ENCODE measurements around the gene IFNL2.
"Not testable (repeated sequence)": the region's sequence is repeated elsewhere in the genome, so short reads cannot be mapped to it uniquely, and the experiment has no call there.

The IFNL2 gene

DNA sequence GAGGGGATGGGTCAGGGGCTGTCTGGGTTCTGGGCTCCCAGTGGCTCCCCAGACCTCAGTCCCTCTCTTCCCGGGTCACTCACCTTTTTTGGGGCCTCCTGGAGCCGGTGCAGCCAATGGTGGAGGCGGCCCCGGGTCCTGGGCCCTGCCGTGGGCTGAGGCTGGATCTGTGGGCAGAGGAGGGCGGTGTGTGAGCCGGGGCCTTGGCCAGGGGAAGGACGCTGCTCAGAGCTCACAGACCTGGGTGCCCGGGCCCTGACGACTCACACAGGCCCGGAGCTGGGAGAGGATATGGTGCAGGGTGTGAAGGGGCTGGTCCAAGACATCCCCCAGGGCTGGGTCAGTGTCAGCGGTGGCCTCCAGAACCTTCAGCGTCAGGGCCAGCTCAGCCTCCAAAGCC lies 24.5 kb upstream of the IFNL2 start:
- not testable (repeated sequence) for H3K4me3 ChIP-seq (ENCODE audit: low read length); H3K4me1 ChIP-seq (ENCODE audit: control insufficient read depth, insufficient read depth, low read length); H3K9me3 ChIP-seq (replicated peaks; ENCODE audit: low read length); H3K36me3 ChIP-seq (ENCODE audit: insufficient read depth, low read length); H3K9ac ChIP-seq (ENCODE audit: low read depth, low read length); H3K4me2 ChIP-seq (ENCODE audit: low read length)
- H3K27me3 ChIP-seq (ENCODE audit: control insufficient read depth, insufficient read depth, low read length): peaks cover 44% of the 10 kb centered on the region

DNA sequence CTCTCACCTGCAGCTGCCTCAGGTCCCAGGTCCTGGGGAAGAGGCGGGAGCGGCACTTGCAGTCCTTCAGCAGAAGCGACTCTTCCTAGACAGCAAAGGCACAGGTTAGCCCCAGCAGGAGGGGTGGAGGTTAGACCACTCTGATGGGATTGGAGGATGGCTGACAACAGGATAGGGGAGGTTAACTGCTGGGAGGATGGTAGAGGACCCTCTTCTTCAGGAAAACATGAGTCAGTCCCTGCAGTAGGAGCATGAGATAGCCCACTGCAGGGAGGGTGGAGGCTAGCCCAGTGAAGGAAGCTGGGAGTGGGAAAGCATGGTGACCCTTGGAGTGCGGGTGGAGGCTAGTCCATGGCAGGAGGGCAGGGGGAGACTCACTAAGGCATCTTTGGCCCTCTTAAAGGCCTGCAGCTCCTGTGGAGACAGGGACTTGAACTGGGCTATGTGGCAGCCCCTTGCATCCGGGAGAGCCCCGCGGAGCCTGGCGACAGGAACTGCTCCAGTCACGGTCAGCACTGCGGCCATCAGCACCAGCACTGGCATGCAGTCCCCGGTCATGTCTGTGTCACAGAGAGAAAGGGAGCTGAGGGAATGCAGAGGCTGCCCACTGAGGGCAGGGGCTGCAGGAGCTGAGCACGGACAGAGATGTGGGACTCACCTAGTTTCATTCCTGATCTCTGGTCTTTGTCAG lies 23.6 kb upstream of the IFNL2 start, which contains the start of gene IFNL3:
TSS of gene IFNL3 (minus strand) at position 597 of the 691 bp plus-strand sequence. CDS start at position 558, 39 bp downstream.
- H3K27me3 ChIP-seq (ENCODE audit: control insufficient read depth, insufficient read depth, low read length): peaks cover 45% of the 10 kb centered on the region
- not testable (repeated sequence) for H3K36me3 ChIP-seq (ENCODE audit: insufficient read depth, low read length); H3K4me1 ChIP-seq (ENCODE audit: control insufficient read depth, insufficient read depth, low read length); H3K4me2 ChIP-seq (ENCODE audit: low read length); H3K4me3 ChIP-seq (ENCODE audit: low read length); H3K9ac ChIP-seq (ENCODE audit: low read depth, low read length); H3K9me3 ChIP-seq (replicated peaks; ENCODE audit: low read length)

DNA sequence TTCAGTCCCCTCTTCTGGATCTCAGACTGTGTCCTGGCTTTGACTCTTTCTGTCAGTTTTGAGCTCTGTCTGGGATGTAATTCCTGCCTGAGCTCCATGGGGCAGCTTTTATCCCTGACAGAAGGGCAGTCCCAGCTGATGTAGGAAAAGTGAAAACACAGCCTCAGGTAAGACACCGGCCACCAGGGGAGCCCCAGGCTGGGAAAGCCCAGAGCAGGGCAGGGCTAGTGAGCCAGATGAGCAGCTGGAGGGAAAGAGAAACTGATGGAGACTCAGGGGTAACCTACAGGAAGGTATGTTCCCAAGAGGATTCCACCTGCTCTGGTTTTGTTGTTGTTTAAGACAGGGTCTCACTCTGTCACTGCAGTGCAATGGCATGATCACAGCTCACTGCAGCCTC lies 23.0 kb upstream of the IFNL2 start:
- peaks cover 42% of the 10 kb centered on the region for H3K27me3 ChIP-seq (ENCODE audit: control insufficient read depth, insufficient read depth, low read length)
- H3K9ac ChIP-seq (ENCODE audit: low read depth, low read length); H3K36me3 ChIP-seq (ENCODE audit: insufficient read depth, low read length); H3K9me3 ChIP-seq (replicated peaks; ENCODE audit: low read length); H3K4me1 ChIP-seq (ENCODE audit: control insufficient read depth, insufficient read depth, low read length); H3K4me2 ChIP-seq (ENCODE audit: low read length); H3K4me3 ChIP-seq (ENCODE audit: low read length): not testable (repeated sequence)

DNA sequence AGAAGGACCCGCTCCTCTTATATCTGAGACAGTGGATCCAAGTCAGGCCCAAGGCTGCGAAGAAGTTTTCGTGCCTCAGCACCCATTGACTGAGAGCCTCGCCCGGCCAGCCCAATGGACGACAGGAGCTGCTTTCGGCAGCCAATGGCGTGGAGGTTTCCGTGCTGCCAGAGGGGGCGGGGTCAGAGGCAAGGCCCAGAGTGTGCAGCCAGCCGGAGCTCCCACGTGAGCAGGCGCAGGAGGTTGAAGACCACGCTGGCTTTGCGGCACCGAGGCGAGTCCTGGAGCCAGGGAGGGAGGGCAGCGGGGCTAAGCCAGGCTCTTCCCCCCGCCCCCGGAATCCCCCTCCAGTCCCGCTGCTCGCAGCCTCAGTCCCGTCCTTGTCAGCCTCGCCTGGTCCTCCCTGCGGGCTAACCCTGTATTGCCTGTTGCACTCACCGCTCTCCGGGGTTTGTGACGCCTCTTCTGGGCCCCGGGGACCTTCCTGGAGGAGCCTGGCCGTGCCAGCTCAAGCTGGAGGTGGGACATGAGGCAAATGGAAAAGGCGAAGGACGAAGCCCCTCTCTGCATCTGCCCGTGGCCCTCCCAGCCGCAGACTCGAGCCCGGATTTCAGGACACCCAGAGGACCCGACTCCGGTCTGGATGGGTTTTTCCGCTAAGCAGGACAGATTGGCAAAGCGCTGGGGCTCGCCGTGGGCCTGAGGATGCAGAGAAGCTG lies 21.1 kb upstream of the IFNL2 start:
- H3K4me2 ChIP-seq (ENCODE audit: low read length): peak overlapping the region; percentile 25
- H3K27me3 ChIP-seq (ENCODE audit: control insufficient read depth, insufficient read depth, low read length): peaks cover 39% of the 10 kb centered on the region
- no peaks in the 10 kb centered on the region for H3K9me3 ChIP-seq (replicated peaks; ENCODE audit: low read length)
- H3K4me3 ChIP-seq (ENCODE audit: low read length): no peak overlapping the region
- no peaks in the 10 kb centered on the region for H3K36me3 ChIP-seq (ENCODE audit: insufficient read depth, low read length)
- peaks cover 3% of the 10 kb centered on the region for H3K4me1 ChIP-seq (ENCODE audit: control insufficient read depth, insufficient read depth, low read length)
- no peak overlapping the region for H3K9ac ChIP-seq (ENCODE audit: low read depth, low read length)

DNA sequence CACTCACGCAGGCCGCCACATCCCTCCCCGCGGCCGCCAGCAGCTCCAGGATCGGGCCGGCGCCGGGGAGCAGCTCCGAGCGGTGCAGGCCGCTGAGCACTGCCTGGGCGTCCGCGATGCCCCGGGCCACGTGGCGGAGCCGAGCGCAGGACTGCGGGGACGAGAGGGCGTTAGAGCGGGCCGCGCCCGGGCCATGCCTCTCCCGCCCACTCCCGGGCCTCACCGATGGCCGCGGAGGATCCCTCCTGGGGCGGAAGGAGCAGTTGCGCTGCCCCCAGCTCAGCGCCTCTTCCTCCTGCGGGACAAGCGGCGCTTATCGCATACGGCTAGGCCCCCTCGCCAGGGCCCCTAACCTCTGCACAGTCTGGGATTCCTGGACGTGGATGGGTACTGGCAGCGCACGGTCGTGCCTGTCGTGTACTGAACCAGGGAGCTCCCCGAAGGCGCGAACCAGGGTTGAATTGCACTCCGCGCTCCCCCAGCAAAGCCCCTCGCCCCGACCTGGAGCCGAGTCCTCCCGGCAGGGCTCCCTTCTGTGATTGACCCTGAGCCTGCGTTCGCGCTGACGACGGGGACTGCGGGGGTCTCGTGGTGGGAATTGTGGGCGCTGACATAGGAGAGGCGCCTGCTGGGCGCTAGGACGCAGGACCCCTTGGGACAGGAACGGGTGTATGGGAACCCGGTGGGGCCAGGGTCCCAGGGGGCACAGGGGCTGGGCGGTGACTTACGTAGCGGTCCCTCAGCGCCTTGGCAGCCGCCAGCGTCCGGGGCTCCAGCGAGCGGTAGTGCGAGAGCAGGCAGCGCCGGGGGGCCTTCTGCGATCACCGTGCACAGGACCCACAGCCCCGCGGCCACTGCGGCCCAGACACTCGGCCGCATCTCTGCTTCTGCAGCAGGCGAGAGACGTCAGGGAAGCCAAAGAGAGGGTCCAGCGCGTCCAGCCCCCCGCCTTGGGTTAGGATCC lies 20.2 kb upstream of the IFNL2 start:
- no peak overlapping the region for H3K4me3 ChIP-seq (ENCODE audit: low read length)
- no peaks in the 10 kb centered on the region for H3K36me3 ChIP-seq (ENCODE audit: insufficient read depth, low read length)
- no peaks in the 10 kb centered on the region for H3K9me3 ChIP-seq (replicated peaks; ENCODE audit: low read length)
- no peak overlapping the region for H3K4me2 ChIP-seq (ENCODE audit: low read length)
- H3K4me1 ChIP-seq (ENCODE audit: control insufficient read depth, insufficient read depth, low read length): peaks cover 3% of the 10 kb centered on the region
- H3K9ac ChIP-seq (ENCODE audit: low read depth, low read length): no peak overlapping the region
- H3K27me3 ChIP-seq (ENCODE audit: control insufficient read depth, insufficient read depth, low read length): peaks cover 46% of the 10 kb centered on the region

DNA sequence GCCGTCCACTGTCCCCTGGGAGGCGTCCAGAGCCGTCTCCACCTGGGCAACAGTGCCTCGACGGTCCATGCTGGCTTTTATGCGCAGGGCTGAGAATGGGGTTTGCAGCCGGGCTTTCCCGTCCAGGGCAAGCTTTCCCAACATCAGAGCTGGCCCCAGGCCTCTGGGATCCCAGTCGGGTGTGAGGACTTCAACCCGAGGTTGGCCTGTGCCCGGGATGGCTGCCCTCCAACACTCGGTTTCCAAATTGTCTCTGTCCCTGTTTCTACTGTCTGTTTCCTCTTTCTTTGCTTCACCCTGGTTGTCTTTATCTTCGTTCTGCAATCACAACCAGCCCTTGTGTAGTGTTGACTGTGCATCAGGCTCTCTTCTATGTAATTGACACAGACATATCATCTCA lies 19.4 kb upstream of the IFNL2 start, which contains the start of gene IFNL4:
TSS of gene IFNL4 (minus strand) at position 51 of the 400 bp plus-strand sequence.
- Histone ChIP-seq H3K9ac (ENCODE audit: low read depth, low read length) (no peak within 1 kb of the TSS), H3K36me3 (ENCODE audit: insufficient read depth, low read length) (no peaks in the 10 kb centered on the region), H3K27me3 (ENCODE audit: control insufficient read depth, insufficient read depth, low read length) (peaks cover 54% of the 10 kb centered on the region), H3K9me3 (replicated peaks; ENCODE audit: low read length) (no peaks in the 10 kb centered on the region), H3K4me3 (ENCODE audit: low read length) (no peak within 1 kb of the TSS), H3K4me1 (ENCODE audit: control insufficient read depth, insufficient read depth, low read length) (peaks cover 3% of the 10 kb centered on the region), H3K4me2 (ENCODE audit: low read length) (no peak within 1 kb of the TSS)

DNA sequence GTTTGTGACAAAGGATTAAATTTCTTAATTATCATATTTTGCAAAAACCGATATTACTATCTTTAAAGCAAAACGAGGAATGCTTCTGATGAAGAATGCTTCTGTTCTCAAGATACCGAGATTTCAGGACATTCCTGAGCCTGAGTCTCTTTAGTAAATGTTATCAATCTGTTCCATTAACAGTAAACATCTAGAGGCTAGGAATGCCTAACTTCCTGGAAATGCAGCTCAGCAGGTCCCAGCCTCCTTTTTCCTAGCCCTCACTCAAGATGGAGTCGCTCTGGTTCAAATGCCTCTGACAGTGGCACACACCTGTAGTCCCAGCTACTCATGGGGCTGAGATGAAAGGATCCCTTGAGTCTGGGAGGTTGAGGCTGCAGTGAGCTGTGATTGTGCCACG lies 17.1 kb upstream of the IFNL2 start:
- no peak overlapping the region for H3K4me2 ChIP-seq (ENCODE audit: low read length)
- no peak overlapping the region for H3K9ac ChIP-seq (ENCODE audit: low read depth, low read length)
- H3K27me3 ChIP-seq (ENCODE audit: control insufficient read depth, insufficient read depth, low read length): peaks cover 65% of the 10 kb centered on the region
- no peaks in the 10 kb centered on the region for H3K36me3 ChIP-seq (ENCODE audit: insufficient read depth, low read length)
- H3K4me1 ChIP-seq (ENCODE audit: control insufficient read depth, insufficient read depth, low read length): peaks cover 3% of the 10 kb centered on the region
- H3K4me3 ChIP-seq (ENCODE audit: low read length): no peak overlapping the region
- no peaks in the 10 kb centered on the region for H3K9me3 ChIP-seq (replicated peaks; ENCODE audit: low read length)

DNA sequence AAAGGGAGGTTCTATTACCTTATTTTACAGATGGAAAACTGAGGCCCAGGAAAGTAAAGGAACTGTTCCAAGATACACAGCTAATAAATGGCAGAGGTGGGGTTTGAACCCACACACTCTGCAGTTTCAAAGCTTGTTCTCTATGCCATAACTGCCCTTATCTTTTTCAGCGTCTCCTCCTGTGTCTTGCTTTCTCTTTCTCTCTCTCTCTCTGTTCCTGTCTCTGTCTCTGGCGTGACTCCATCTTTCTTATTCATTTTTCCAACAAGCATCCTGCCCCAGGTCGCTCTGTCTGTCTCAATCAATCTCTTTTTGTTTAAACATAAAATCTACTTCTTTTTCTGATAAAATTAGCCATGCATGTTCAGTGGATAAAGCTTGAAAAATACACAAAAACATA lies 16.4 kb upstream of the IFNL2 start:
- peaks cover 3% of the 10 kb centered on the region for H3K4me1 ChIP-seq (ENCODE audit: control insufficient read depth, insufficient read depth, low read length)
- H3K36me3 ChIP-seq (ENCODE audit: insufficient read depth, low read length): no peaks in the 10 kb centered on the region
- H3K4me3 ChIP-seq (ENCODE audit: low read length): no peak overlapping the region
- peaks cover 72% of the 10 kb centered on the region for H3K27me3 ChIP-seq (ENCODE audit: control insufficient read depth, insufficient read depth, low read length)
- H3K4me2 ChIP-seq (ENCODE audit: low read length): no peak overlapping the region
- no peak overlapping the region for H3K9ac ChIP-seq (ENCODE audit: low read depth, low read length)
- H3K9me3 ChIP-seq (replicated peaks; ENCODE audit: low read length): no peaks in the 10 kb centered on the region

DNA sequence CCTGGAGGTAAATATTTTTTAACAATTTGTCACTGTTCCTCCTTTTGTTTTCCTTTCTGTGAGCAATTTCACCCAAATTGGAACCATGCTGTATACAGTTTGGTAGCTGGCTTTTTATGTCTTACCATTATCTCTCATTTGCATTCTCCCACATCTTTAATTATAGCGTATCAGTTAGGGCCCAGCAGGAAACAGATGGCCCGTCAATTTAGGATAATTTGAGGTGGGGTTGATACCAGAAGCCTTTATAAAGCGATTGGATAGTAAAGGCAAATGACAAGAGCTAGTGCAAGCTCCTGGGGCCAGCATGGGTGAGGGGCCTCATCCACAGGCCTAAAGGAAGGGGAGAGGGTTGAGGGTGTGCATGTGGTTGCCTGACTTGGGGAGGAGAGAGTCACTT lies 15.7 kb upstream of the IFNL2 start:
- Histone ChIP-seq H3K9ac (ENCODE audit: low read depth, low read length) (no peak overlapping the region), H3K4me2 (ENCODE audit: low read length) (no peak overlapping the region), H3K4me3 (ENCODE audit: low read length) (no peak overlapping the region), H3K27me3 (ENCODE audit: control insufficient read depth, insufficient read depth, low read length) (peaks cover 66% of the 10 kb centered on the region), H3K4me1 (ENCODE audit: control insufficient read depth, insufficient read depth, low read length) (no peaks in the 10 kb centered on the region), H3K36me3 (ENCODE audit: insufficient read depth, low read length) (no peaks in the 10 kb centered on the region), H3K9me3 (replicated peaks; ENCODE audit: low read length) (no peaks in the 10 kb centered on the region)

DNA sequence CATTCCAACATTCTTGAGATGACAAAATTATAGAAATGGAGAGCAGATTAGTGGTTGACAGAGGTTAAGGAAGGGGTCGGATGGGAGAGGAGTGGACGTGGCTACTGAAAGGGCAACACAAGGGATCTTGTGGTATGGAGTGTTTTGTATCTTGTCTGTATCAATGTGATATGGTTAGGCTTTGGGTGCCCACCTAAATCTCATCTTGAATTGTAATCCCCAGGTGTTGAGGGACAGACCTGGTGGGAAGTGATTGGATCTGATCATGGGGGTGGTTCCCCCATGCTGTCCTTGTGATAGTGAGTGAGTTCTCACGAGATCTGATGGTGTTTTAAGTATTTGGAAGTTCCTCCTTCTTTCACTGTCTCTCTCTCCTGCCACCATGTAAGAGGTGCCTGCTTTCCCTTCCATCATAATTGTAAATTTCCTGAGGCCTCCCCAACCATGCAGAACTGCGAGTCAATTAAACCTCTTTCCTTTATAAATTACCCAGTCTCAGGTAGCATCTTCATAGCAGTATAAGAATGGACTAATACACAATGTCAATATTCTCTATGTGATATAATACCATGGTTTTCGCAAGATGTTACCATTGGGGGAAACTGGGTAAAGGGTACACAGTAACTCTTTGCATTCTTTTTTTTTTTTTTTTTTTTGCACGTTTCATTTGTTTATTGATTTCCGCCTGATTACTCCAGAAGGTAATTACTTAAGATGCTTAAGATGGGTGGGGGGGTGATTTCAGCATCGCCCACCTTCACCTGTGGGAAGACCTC lies 14.6 kb upstream of the IFNL2 start:
- no peak overlapping the region for H3K4me2 ChIP-seq (ENCODE audit: low read length)
- H3K9me3 ChIP-seq (replicated peaks; ENCODE audit: low read length): no peaks in the 10 kb centered on the region
- peaks cover 54% of the 10 kb centered on the region for H3K27me3 ChIP-seq (ENCODE audit: control insufficient read depth, insufficient read depth, low read length)
- H3K9ac ChIP-seq (ENCODE audit: low read depth, low read length): no peak overlapping the region
- H3K4me3 ChIP-seq (ENCODE audit: low read length): no peak overlapping the region
- no peaks in the 10 kb centered on the region for H3K4me1 ChIP-seq (ENCODE audit: control insufficient read depth, insufficient read depth, low read length)
- H3K36me3 ChIP-seq (ENCODE audit: insufficient read depth, low read length): no peaks in the 10 kb centered on the region

Data from skeletal muscle satellite cell (primary cell).